ENCODE measurements around the gene PPP2R2C. TPM values are rescaled to one million over a fixed set of nuclear protein-coding genes. Genes with fewer than 3 reads are reported as not detected.

PPP2R2C gene
- total RNA-seq, 1 experiment from 2014 or later = 9.5 TPM

- ATAC-seq = no peak
- H4K20me1 ChIP-seq (ENCODE audit: low read length) = no peaks in the 10 kb centered on the region
- no peaks in the 10 kb centered on the region for H3F3A ChIP-seq (ENCODE audit: low read length, unreplicated experiment)
- BruUV-seq (replicated peaks) = no TSS peak
- H3K27ac ChIP-seq (ENCODE audit: low read length) = peak overlapping the region; percentile 96
- no peaks in the 10 kb centered on the region for H3K36me3 ChIP-seq (ENCODE audit: low read depth, low read length)
- no peaks in the 10 kb centered on the region for H3K9me2 ChIP-seq (replicated peaks; ENCODE audit: low read length)
- no peak overlapping the region for H3K4me2 ChIP-seq (ENCODE audit: low read length)
- DNase-seq = no peak
- H3K9ac ChIP-seq (ENCODE audit: low read length) = peak overlapping the region; percentile 81; the same call in 1 of the 2 replicates
- ChIA-PET CTCF (interaction anchor here (1.1 kb wide), 1 partner anchor 18 kb away, joined by 4 read pairs; no protein-coding TSS in a partner anchor), POLR2A (ENCODE audit: unreplicated experiment) (no interaction called here)
- intact Hi-C loops (cut with micrococcal nuclease) = no loop called here
- TF ChIP-seq EZH2phosphoT487 (IDR thresholded peaks at IDR 0.05; ENCODE audit: borderline replicate concordance, low read length) = no peak
- no peak for TF ChIP-seq CTCF (conservative IDR thresholded peaks at IDR 0.05; ENCODE audit: low read depth, low read length)
- no peak for TF ChIP-seq EZH2 (IDR thresholded peaks at IDR 0.05; ENCODE audit: low read length, unreplicated experiment)
- H3K4me1 ChIP-seq (ENCODE audit: insufficient read depth, low read length) = peaks cover 27% of the 10 kb centered on the region
- H3K9me3 ChIP-seq (ENCODE audit: low read length) = no peaks in the 10 kb centered on the region
- H3K79me2 ChIP-seq (ENCODE audit: low read length) = no peaks in the 10 kb centered on the region
- no peak overlapping the region for H3K4me3 ChIP-seq (ENCODE audit: low read length)
- no peak overlapping the region for H2AFZ ChIP-seq (ENCODE audit: low read length)
- H3K27me3 ChIP-seq (ENCODE audit: low read length) = no peaks in the 10 kb centered on the region
Measured at GRCh38 chr4:6345096-6345830, 127.2 kb downstream of the PPP2R2C start.

DNA sequence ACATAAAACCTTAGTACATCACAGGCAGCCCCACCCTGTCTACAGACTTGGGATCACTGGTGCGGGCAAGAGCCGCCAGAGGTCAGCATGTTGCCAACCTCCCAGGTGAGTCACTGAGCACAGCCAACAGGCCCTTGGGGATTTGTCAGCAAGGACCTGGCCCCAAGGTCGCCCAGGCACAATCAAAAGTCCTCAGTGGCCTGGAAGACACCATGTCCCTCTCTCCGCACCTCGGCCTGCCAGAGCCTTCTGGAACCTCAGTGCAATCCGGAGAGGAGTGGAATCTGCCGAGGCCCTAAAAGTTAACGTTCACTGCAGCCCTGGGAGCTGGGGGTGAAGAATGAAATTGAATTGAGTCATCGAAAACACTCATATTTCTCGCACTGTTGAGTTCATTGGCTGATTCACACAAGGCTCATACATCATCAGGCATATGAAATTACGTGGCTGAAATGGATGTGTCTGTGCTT, 128.4 kb downstream of the PPP2R2C start:
- CTCF ChIA-PET = interaction anchor here (0.8 to 1.1 kb wide), 2 partner anchors 17 to 29 kb away, joined by 4 read pairs; no protein-coding TSS in a partner anchor
- Histone ChIP-seq H2AFZ (ENCODE audit: low read length) (peak overlapping the region; percentile 44; the same call in 1 of the 2 replicates), H3K36me3 (ENCODE audit: low read depth, low read length) (no peaks in the 10 kb centered on the region), H3K79me2 (ENCODE audit: low read length) (no peaks in the 10 kb centered on the region), H3K9me3 (ENCODE audit: low read length) (no peaks in the 10 kb centered on the region), H3K27ac (ENCODE audit: low read length) (peak overlapping the region; percentile 96), H3K9ac (ENCODE audit: low read length) (peak overlapping the region; percentile 81), H3K4me3 (ENCODE audit: low read length) (peak overlapping the region; percentile 39; the same call in 1 of the 2 replicates), H3K27me3 (ENCODE audit: low read length) (no peaks in the 10 kb centered on the region), H3K4me2 (ENCODE audit: low read length) (peak overlapping the region; percentile 80), H3K4me1 (ENCODE audit: insufficient read depth, low read length) (peaks cover 24% of the 10 kb centered on the region), H3K9me2 (replicated peaks; ENCODE audit: low read length) (no peaks in the 10 kb centered on the region), H4K20me1 (ENCODE audit: low read length) (no peaks in the 10 kb centered on the region), H3F3A (ENCODE audit: low read length, unreplicated experiment) (no peaks in the 10 kb centered on the region)
- POLR2A ChIA-PET (ENCODE audit: unreplicated experiment) = no interaction called here
- BruUV-seq (replicated peaks) = no TSS peak
- intact Hi-C loops (cut with micrococcal nuclease) = loop anchor here (1.0 to 5.0 kb wide), 2 partner anchors 38 to 203 kb away; no protein-coding TSS in a partner anchor
- TF ChIP-seq EZH2 (IDR thresholded peaks at IDR 0.05; ENCODE audit: low read length, unreplicated experiment) = no peak
- TF ChIP-seq EZH2phosphoT487 (IDR thresholded peaks at IDR 0.05; ENCODE audit: borderline replicate concordance, low read length) = no peak
- TF ChIP-seq CTCF (conservative IDR thresholded peaks at IDR 0.05; ENCODE audit: low read depth, low read length) = peak; percentile 44; the same call in 1 of the 2 replicates
- ATAC-seq = peak; percentile 96
- peak; percentile 85 for DNase-seq

Measured in PC-3 (cell line).